HUES64 (cell line): Measurements from ENCODE around the gene NAA35.
"Not testable (repeated sequence)": the region's sequence is repeated elsewhere in the genome, so short reads cannot be mapped to it uniquely, and the experiment has no call there.

Source experiments
- H3K27ac ChIP-seq: 2 replicates; pipeline ENCODE4 v1.7.0; 2013; ENCODE audit warnings: low read depth, low read length, inconsistent platforms
- H3K27me3 ChIP-seq: 2 replicates; pipeline ENCODE4 v1.6.1; 2013; ENCODE audit warnings: mild to moderate bottlenecking, low read length; ENCODE audit not compliant: insufficient read depth
- H3K36me3 ChIP-seq: 2 replicates; pipeline ENCODE4 v1.6.1; 2013; ENCODE audit warnings: mild to moderate bottlenecking, low read length; ENCODE audit not compliant: insufficient read depth
- H3K4me1 ChIP-seq: 2 replicates; pipeline ENCODE4 v1.6.1; 2013; ENCODE audit warnings: mild to moderate bottlenecking, low read length, moderate library complexity; ENCODE audit not compliant: insufficient read depth
- H3K4me3 ChIP-seq: 2 replicates; pipeline ENCODE4 v1.5.1; 2013; ENCODE audit warnings: mild to moderate bottlenecking, low read length, moderate library complexity
- H3K9ac ChIP-seq: 2 replicates; pipeline ENCODE4 v1.6.1; 2013; ENCODE audit warnings: mild to moderate bottlenecking, low read depth, low read length
- H3K9me3 ChIP-seq: 2 replicates; pipeline ENCODE4 v1.6.1; 2013; ENCODE audit warnings: low read depth, low read length; ENCODE audit not compliant: insufficient read depth
- WGBS: fragments of 150-250, 120-280 bp; methylation state at CpG from one replicate; pipeline ENCODE4 v1.1.7; 2013; ENCODE audit warnings: missing lambda C conversion rate; 5-methylcytosine and 5-hydroxymethylcytosine counted together

Gene NAA35

DNA sequence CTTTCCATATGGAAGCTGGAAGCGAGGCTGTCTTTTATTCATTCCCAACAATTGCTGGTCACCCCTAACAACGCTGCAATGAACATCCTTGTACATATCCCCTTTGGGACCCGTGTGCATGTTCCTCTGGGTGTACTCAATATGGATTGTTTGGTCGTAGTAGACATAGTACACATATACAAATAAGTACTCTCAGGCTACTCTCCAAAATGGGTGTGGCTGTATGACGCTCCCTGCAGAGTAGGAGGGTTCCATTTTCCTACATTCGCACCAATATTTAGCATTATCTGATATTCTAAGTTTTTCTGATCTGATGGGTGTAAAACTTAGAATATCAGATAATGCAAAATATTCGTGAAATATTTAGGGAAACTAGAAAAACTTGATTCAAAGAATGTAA, 23.2 kb upstream of the NAA35 start:
- WGBS: 96% methylated on average over 4 of the region's 7 CpGs
- no peaks in the 10 kb centered on the region for H3K27me3 ChIP-seq

GRCh38 chr9:85925493-85925892, 15.5 kb upstream of the NAA35 start:
- no peaks in the 10 kb centered on the region for H3K9me3 ChIP-seq
- H3K36me3 ChIP-seq: no peaks in the 10 kb centered on the region
- no peak overlapping the region for H3K9ac ChIP-seq
- WGBS: 93% methylated on average over 5 of the region's 5 CpGs
- H3K27me3 ChIP-seq: no peaks in the 10 kb centered on the region
- no peak overlapping the region for H3K27ac ChIP-seq
- H3K4me1 ChIP-seq: no peaks in the 10 kb centered on the region
- no peak overlapping the region for H3K4me3 ChIP-seq

More for the DNA sequence above, 23.2 kb upstream of the NAA35 start:
- Histone ChIP-seq H3K9ac (no peak overlapping the region), H3K36me3 (no peaks in the 10 kb centered on the region), H3K27ac (no peak overlapping the region), H3K4me3 (no peak overlapping the region), H3K4me1 (no peaks in the 10 kb centered on the region), H3K9me3 (no peaks in the 10 kb centered on the region)

- H3K27me3 ChIP-seq: no peaks in the 10 kb centered on the region
- H3K36me3 ChIP-seq: no peaks in the 10 kb centered on the region
- H3K4me1 ChIP-seq: no peaks in the 10 kb centered on the region
- no peaks in the 10 kb centered on the region for H3K9me3 ChIP-seq
- no peak overlapping the region for H3K4me3 ChIP-seq
- no peak overlapping the region for H3K27ac ChIP-seq
- 100% methylated on average over 1 of the region's 2 CpGs for WGBS
- H3K9ac ChIP-seq: no peak overlapping the region
Observed at GRCh38 chr9:85927076-85927475, 13.9 kb upstream of the NAA35 start.

GRCh38 chr9:85931495-85931894, 9.5 kb upstream of the NAA35 start:
- 91% methylated on average over 2 of the region's 2 CpGs for WGBS
- no peaks in the 10 kb centered on the region for H3K4me1 ChIP-seq
- no peaks in the 10 kb centered on the region for H3K9me3 ChIP-seq
- no peak overlapping the region for H3K4me3 ChIP-seq
- no peaks in the 10 kb centered on the region for H3K27me3 ChIP-seq
- H3K27ac ChIP-seq: no peak overlapping the region
- H3K36me3 ChIP-seq: no peaks in the 10 kb centered on the region
- H3K9ac ChIP-seq: no peak overlapping the region

- not testable (repeated sequence) for H3K4me3 ChIP-seq, H3K36me3 ChIP-seq, H3K9ac ChIP-seq, H3K9me3 ChIP-seq, H3K27me3 ChIP-seq, H3K27ac ChIP-seq, H3K4me1 ChIP-seq
- 95% methylated on average over 14 of the region's 14 CpGs for WGBS
Observed at GRCh38 chr9:85935950-85936349, 5.0 kb upstream of the NAA35 start.

GRCh38 chr9:85940275-85940831, 593 bp upstream of the NAA35 start:
- H3K36me3 ChIP-seq: peaks cover 30% of the 10 kb centered on the region
- peak overlapping the region; percentile 58 for H3K9ac ChIP-seq
- peaks cover 3% of the 10 kb centered on the region; the same call in 1 of the 2 replicates for H3K9me3 ChIP-seq
- peak overlapping the region; percentile 72; the same call in 1 of the 2 replicates for H3K27ac ChIP-seq
- no peaks in the 10 kb centered on the region for H3K27me3 ChIP-seq
- H3K4me1 ChIP-seq: peaks cover 2% of the 10 kb centered on the region; the same call in 1 of the 2 replicates
- WGBS: 25% methylated on average over 11 of the region's 13 CpGs
- H3K4me3 ChIP-seq: peak overlapping the region; percentile 64

DNA sequence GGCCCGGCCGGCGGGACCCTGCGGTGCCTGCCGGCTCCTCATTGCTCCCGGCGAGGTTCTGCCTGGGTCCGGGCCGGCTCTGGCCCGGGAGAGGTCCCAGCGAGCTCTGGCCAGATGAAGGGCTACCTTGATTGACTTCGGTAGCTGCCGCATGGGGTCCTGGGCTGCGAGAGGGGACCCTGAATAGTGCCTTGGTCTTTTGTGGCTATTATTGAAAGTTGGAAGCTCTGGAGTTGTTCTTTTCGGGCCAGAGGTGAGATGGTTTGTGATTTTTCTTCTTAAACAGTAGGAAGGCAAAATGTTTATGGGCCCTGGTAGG, 635 bp downstream of the NAA35 start:
- Histone ChIP-seq H3K9ac (peak overlapping the region; percentile 88), H3K36me3 (peaks cover 40% of the 10 kb centered on the region), H3K27ac (peak overlapping the region; percentile 86), H3K4me1 (peaks cover 2% of the 10 kb centered on the region; the same call in 1 of the 2 replicates), H3K4me3 (peak overlapping the region; percentile 83), H3K27me3 (no peaks in the 10 kb centered on the region), H3K9me3 (peaks cover 3% of the 10 kb centered on the region; the same call in 1 of the 2 replicates)
- under 1% methylated on average over 15 of the region's 15 CpGs for WGBS

- H3K27me3 ChIP-seq: no peaks in the 10 kb centered on the region
- H3K4me3 ChIP-seq: peak overlapping the region; percentile 83
- H3K9ac ChIP-seq: peak overlapping the region; percentile 88
- no peak overlapping the region; the same call in 1 of the 2 replicates for H3K27ac ChIP-seq
- 58% methylated on average over 8 of the region's 8 CpGs for WGBS
- peaks cover 47% of the 10 kb centered on the region for H3K36me3 ChIP-seq
- peaks cover 3% of the 10 kb centered on the region; the same call in 1 of the 2 replicates for H3K9me3 ChIP-seq
- H3K4me1 ChIP-seq: peaks cover 2% of the 10 kb centered on the region; the same call in 1 of the 2 replicates
Observed at GRCh38 chr9:85941966-85942912, 1.3 kb downstream of the NAA35 start.

GRCh38 chr9:85942913-85943709, 2.2 kb downstream of the NAA35 start:
- peaks cover 3% of the 10 kb centered on the region; the same call in 1 of the 2 replicates for H3K9me3 ChIP-seq
- H3K4me3 ChIP-seq: peak overlapping the region; percentile 83; the same call in 1 of the 2 replicates
- no peaks in the 10 kb centered on the region for H3K27me3 ChIP-seq
- H3K36me3 ChIP-seq: peaks cover 55% of the 10 kb centered on the region
- H3K4me1 ChIP-seq: no peaks in the 10 kb centered on the region; the same call in 1 of the 2 replicates
- H3K9ac ChIP-seq: no peak overlapping the region; the same call in 1 of the 2 replicates
- no peak overlapping the region for H3K27ac ChIP-seq
- WGBS: 91% methylated on average over 3 of the region's 3 CpGs

DNA sequence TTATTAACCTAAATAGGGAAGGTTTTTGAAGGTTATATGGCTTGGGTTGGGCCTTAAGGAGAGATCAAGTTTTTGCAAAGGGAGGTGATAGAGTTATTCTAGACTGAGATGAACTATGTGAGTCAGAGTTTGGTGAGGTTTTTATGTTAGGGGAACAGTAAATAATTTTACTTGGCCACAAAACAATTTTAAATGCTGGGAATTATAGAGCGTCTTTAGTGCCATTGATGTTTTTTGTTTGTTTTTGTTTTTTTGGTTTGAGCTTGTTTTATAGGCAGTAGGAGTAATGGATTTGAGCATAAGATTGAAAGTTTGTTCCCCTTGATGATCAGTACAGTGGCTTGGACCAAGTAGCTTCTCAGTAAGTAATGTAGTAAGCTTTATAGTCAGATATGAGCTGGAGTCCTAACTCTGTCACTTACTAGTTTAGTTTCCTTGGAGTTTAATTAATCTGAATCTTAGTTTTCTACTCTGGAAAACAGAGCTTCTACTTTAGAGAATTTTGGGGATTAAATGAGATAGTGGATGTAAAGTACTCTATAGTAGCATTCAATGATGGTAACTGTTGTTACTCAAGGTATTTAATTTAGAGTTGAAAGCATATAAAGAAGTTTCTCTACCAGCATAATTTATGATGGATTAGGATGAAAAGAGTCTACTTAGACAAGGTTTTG, 2.9 kb downstream of the NAA35 start:
- WGBS: 98% methylated on average over 1 of the region's 1 CpG
- H3K4me1 ChIP-seq: no peaks in the 10 kb centered on the region; the same call in 1 of the 2 replicates
- peaks cover 3% of the 10 kb centered on the region; the same call in 1 of the 2 replicates for H3K9me3 ChIP-seq
- no peak overlapping the region for H3K27ac ChIP-seq
- H3K4me3 ChIP-seq: no peak overlapping the region
- no peaks in the 10 kb centered on the region for H3K27me3 ChIP-seq
- no peak overlapping the region for H3K9ac ChIP-seq
- peaks cover 63% of the 10 kb centered on the region for H3K36me3 ChIP-seq
